GM21786 (cell line): Measurements from ENCODE around the gene TINAGL1.

ENCODE experiments used
- ATAC-seq: cut with Tn5 transposase; IDR thresholded peaks from one replicate; pipeline ENCODE4 v1.9.1; 2021; ENCODE audit not compliant: unreplicated experiment

TINAGL1 gene

GRCh38 chr1:31625561-31626222 is 49.4 kb downstream of the TINAGL1 start:
- no peak for ATAC-seq

GRCh38 chr1:31626223-31627207 is 50.2 kb downstream of the TINAGL1 start:
- no peak for ATAC-seq

DNA sequence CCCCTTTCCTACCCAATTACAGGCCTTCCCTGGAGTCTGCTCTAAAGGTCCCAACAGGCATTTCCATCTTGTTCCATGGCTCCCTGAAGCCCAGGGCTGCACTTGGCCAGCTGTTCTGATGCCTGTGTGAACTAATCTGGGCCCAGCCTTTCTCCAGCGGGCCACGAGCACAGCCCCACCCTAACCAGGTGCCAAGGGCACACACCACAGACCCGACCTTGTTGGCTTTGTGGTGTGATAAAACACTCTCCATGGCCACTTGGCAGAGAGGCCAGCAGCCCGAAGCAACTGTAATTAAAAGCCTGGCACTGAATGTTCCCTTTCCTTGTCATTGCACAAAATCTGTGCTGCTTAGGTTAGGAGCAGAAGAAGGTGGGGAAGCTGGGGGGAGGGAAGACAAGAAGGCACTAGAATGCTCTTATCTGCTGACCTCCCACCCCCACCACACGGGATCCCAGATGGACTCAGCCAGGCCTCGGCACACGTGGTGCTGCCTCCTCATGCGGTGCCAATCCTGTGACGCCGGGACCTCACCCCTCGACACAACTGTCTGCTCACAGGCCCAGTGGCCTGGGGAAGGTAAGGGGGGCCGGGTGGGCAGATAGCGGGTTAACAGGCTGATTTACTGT is 51.1 kb downstream of the TINAGL1 start:
- ATAC-seq: no peak

DNA sequence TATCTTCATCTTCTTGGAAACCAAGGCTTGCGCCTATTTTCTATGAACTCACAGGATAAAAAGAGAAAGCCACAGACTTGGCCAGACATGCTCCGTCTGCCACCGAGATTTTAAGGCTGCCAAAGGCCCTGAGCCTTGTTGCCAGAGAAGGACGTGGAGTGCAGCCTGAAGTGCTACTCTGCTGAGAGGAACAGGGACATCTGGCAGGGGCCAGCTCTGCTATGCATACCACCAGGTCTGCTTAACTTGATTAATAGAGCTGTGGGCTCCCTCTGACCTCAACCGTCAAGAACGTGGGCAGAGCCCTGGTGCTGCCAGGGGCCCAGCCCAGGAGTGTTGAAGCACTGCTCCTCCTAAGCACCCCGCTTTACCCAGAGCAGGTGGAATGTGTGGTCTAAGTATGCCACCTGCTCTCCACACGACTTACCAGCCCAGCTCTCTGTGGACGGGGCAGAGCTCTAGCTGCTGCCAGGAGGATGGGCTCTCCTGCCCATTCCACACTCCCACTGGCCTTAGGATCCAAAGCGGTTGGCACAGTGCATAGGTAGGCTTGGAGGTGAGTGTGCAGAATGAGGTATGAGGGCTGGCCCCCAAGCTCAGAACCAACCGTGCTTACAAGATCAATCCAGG is 51.7 kb downstream of the TINAGL1 start:
- ATAC-seq: no peak

DNA sequence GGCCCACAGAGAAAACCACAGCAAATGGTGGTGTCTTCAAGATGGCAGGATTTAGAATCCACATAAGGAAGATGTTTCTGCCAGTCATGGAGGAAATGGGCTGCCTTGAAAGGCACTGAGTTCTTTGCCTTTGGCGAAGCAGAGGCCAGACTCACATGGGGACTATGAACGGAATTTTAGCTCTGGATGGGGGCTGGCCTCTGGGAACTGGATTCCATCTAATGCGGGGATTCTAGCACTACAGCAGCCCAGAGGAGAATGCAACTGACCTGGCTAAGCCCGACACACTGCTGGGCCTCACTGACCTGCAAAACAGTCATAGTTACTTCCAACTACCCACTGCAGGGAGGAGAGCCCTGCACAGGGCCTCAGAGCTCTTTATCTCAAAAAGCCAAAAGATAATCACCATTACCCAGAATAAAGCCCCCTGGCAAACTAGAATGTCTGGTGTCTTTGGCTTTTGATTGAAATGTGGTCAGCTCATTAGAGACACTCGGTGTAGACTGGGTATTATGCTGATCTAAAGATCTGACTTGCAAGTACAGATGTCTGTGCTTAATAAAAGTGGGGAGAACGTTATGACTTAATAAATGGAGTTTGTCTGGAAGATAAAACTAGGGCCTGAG is 52.7 kb downstream of the TINAGL1 start:
- no peak for ATAC-seq

DNA sequence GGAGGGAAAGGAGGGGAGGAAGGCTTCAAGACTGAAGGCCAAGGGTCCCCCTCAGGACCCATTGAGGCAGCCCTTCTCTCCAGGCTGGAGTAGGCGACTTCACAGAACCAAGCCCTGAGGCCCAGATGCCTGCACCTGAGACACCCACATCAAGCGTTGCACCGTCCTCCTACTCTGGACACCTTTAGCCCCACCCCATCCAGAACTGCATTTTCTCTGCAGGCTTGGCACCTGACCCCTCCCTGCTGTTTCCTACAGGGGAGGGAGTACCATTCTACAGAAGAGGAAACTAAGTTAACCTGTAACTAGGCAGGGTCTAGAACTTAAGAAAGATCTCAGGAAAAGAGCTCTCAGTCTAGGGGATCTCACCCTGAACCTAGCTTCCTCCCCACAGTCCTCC is 56.3 kb downstream of the TINAGL1 start:
- ATAC-seq: no peak

DNA sequence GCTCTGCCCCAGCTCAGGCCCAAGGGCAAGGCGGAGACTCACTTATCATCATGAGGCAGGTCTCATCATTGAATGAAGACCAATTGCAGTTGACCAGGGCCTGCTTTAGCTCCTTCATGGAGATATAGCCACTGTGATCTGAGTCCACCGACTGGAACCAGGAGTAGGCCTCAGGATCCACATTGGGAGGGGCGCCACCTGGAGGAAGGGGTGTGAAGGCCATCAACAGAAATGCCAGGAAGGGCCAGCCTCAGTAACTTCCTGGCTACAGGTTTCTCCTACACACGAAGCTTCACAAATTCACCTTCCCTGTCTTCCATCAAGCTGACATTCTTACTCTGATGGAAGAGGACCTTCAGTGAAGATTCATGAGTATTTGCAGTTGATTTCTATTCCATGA is 56.8 kb downstream of the TINAGL1 start:
- no peak for ATAC-seq
